Daoy (cell line): ENCODE data around the gene BAIAP2L1. TPM values are rescaled to one million over a fixed set of nuclear protein-coding genes. Genes with fewer than 3 reads are reported as not detected.

ENCODE experiments used
- DNase-seq: peaks from one replicate; pipeline ENCODE4 v3.0.0-alpha.2; 2015; ENCODE audit warnings: low read depth
- total RNA-seq: library from RNA; depleted of rRNA; stranded (reverse); fragments of >200 nt; shearing (Covaris generic); gene quantifications from 2 replicates; pipeline ENCODE4 v1.2.3, GENCODE V29; 2014

BAIAP2L1 gene
- total RNA-seq, 1 experiment from 2014 or later, result 14.3 TPM

GRCh38 chr7:98278936-98279335 is 122.0 kb downstream of the BAIAP2L1 start:
- no peak for DNase-seq

DNA sequence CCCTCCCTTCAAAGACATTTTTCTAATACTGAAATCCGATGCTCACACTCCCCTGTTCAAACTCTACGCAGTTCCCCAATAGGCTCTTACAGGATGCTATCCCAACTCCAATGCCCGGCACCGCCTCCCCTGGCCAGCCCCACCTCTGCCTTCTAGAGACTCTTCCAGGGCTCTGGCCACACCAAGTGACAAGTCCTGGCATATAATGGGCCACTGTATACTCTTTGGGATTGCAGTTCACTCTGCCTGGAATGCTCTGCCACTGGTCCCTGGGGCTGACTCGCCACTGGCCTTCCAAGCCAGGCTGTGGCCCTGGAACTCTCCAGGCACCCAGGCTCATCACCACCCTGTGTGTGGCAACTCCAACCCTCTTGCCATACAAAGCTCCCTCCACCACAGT is 122.5 kb downstream of the BAIAP2L1 start:
- no peak for DNase-seq

- no peak for DNase-seq
Measured at GRCh38 chr7:98276241-98276761, 124.6 kb downstream of the BAIAP2L1 start.

- DNase-seq, result no peak
Measured at GRCh38 chr7:98267303-98267702, 133.6 kb downstream of the BAIAP2L1 start.

DNA sequence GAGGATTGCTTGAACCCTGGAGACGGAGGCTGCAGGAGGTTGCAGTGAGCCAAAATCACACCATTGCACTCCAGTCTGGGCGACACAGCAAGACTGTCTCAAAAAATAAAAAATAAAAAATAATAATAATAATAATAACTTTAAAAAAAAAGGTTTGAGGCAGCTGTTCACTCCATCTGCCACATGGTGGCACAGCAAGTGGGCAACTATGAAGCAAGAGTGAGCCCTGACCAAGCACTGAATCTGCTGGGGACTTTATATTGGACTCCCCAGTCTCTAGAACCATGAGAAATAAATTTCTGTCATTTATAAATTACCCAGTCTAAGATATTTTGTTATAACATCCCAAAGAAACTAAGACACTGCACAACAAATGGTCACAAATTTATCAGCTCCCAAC is 134.1 kb downstream of the BAIAP2L1 start:
- DNase-seq, result no peak

- no peak for DNase-seq
Measured at GRCh38 chr7:98265841-98266271, 135.0 kb downstream of the BAIAP2L1 start.

- no peak for DNase-seq
Measured at GRCh38 chr7:98257701-98258100, 143.2 kb downstream of the BAIAP2L1 start.

- DNase-seq, result no peak
Measured at GRCh38 chr7:98256431-98256830, 144.5 kb downstream of the BAIAP2L1 start.

DNA sequence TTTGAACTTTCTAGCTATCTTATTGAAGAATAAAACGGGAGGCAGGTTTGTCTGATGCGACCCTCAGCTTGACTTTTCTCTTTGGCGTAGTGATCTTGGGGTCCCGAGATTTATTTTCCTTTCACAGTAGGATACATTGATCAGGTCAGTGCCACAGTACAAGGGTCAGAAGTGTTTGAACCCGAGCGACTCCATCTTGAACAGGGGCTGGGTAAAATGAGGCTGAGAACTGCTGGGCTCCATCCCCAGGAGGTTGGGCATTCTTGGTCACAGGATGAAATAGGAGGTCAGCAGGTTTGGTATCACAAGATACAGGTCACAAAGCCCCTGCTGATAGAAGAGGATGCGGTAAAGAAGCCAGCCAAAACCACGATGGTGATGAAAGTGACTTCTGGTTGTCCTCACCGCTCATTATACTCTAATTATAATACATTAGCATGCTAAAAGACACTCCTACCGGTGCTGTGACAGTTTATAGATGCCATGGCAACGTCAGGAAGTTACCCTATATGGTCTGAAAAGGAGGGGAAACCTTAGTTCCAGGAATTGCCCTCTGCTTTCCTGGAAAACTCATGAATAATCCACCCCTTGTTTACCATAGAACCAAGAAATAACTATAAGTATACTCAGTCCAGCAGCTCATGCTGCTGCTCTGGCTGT is 145.8 kb downstream of the BAIAP2L1 start:
- no peak for DNase-seq

GRCh38 chr7:98254516-98254915 is 146.4 kb downstream of the BAIAP2L1 start:
- DNase-seq, result no peak

DNA sequence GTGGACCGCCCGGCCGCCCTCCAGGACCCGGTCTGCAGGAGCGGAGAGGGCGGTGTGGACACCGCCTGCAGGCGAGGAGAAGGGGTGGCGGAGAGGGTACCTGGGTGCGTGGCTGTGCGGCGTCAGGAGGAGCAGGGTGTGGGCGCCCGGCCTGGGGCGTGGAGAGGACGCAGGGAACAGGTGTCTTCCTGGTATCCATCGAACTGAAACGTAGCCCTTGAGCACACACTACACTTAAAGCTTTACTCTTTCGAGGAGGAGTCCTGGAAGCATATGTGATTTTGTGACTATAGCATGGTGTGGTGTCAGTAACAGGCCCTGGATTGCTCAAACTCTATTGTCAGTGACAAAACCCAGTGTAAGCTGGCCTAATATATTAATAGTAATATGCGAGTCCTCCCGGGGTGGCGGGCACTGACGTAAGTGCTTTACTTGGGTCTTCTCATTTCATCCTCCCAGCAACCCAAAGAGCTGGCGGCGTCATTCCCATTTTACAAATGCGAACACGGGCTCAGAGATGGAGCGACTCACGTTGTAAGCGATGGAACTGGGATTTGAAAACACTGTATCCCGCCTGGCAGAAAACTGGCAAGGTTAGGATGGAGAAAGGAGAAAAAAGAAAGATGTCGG is 148.3 kb downstream of the BAIAP2L1 start:
- no peak for DNase-seq

GRCh38 chr7:98251601-98252424 is 149.1 kb downstream of the BAIAP2L1 start, which contains the start of gene TECPR1:
TSS of gene TECPR1 (minus strand) at chr7:98252232. CDS start at chr7:98246146, 6,086 bp downstream.
- DNase-seq, result peak; percentile 95

- no peak for DNase-seq
Measured at GRCh38 chr7:98251231-98251600, 149.7 kb downstream of the BAIAP2L1 start.

GRCh38 chr7:98250789-98251188 is 150.1 kb downstream of the BAIAP2L1 start:
- no peak for DNase-seq

DNA sequence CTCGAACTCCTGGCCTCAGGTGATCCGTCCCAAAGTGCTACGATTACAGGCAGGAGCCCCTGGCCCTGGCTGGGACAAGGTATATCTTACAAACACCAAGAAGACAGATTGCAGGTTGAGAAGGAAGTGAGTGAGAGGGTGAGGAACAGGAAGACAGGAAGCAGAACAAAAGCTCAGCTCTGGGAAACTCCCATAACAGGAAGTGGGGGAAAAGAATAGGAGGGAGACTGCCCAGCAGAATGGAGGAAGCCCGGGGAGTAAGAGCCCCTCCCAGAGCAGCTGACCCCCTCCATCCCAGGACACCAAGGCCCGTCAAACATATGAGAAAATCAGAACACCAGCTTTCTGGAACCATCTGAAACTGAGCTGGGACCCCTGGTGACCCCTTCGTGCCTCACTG is 151.8 kb downstream of the BAIAP2L1 start:
- DNase-seq, result no peak

- no peak for DNase-seq
Measured at GRCh38 chr7:98248156-98248555, 152.7 kb downstream of the BAIAP2L1 start.

DNA sequence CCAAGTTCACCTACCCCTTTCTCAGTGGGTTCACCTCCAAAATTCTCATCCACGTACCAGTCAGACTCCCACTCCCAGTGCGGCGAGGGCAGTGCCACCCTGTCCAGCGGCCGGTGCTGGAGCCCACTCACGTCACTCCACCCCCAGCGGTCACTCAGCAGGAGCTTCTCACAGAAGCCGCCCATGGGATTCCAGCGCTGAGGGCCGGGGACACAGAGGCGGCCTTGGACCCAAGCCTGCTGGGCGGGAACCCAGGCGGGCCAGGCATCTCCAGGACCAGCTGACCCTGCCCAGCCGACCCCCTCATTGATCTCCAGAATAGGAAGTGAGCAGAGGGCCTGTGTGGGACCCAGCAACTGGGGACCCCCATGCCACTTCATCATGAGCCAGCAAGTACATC is 156.0 kb downstream of the BAIAP2L1 start:
- no peak for DNase-seq

- DNase-seq, result no peak
Measured at GRCh38 chr7:98242934-98243333, 158.0 kb downstream of the BAIAP2L1 start.

- DNase-seq, result no peak
Measured at GRCh38 chr7:98242342-98242741, 158.5 kb downstream of the BAIAP2L1 start.

DNA sequence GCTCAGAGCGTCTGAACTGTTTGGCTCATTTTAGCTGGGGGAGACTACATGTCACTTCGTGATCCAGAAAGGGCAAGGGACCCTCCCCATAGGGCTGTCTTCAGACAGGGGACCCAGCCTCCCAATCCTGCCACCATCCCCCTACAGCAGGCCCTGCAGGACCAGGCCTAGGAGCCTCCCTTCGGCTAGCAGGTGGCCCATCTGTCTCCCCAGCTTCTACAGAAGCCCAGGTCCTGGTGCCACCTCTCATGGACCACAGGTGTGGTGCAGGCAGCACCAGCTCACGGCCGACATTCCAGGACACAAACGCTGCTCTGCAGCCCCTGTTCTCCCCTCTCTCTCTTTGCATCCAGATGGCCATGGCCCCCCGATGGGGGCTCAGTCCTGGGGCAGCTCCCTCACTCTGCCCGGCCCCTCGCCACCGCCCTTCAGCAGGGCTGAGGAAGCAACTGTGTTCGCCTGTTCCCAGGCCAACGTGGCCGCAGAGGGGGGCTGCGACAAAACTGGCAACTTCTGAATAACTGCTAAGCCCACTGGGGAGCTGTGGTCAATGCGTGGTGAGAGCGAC is 159.1 kb downstream of the BAIAP2L1 start:
- DNase-seq, result no peak
